A673 (cell line): ENCODE measurements around the gene LDLRAD3. TPM values are rescaled to one million over a fixed set of nuclear protein-coding genes. Genes with fewer than 3 reads are reported as not detected.

ENCODE experiments used
- BruUV-seq: library from RNA; stranded (reverse); fragments of 400-500 nt; replicated peaks from 2 replicates; lab custom pipeline; 2021; lab: Mats Ljungman, UMichigan
- CTCF ChIA-PET: fragments of 300-600 bp; sonication (Branson Sonifier 250); formaldehyde crosslinking; loops from one replicate; lab custom pipeline; 2022; ENCODE audit warnings: antibody characterized with exemption; lab: Charles Lee
- POLR2A ChIA-PET: fragments of 300-600 bp; sonication (Branson Sonifier 250); formaldehyde crosslinking; loops from one replicate; lab custom pipeline; 2022; ENCODE audit warnings: antibody characterized with exemption; ENCODE audit not compliant: low non-redundant PET; lab: Charles Lee
- DNase-seq: peaks from one replicate; pipeline ENCODE4 v3.0.0-alpha.2; 2015; ENCODE audit warnings: low spot score
- H3K27ac ChIP-seq: fragments of 200-600 bp; sonication (generic); 2 replicates; pipeline ENCODE4 v1.5.1; 2016; ENCODE audit warnings: mixed run types, low read depth, mild to moderate bottlenecking, mixed read lengths, antibody characterized with exemption, low read length; ENCODE audit not compliant: poor library complexity, severe bottlenecking
- H3K27me3 ChIP-seq: fragments of 200-600 bp; sonication (generic); replicated peaks from 2 replicates; pipeline ENCODE4 v1.6.1; 2017; ENCODE audit warnings: mixed run types, low read depth, mild to moderate bottlenecking, mixed read lengths, antibody characterized with exemption, low read length; ENCODE audit not compliant: insufficient read depth, poor library complexity
- H3K36me3 ChIP-seq: fragments of 200-600 bp; sonication (generic); 2 replicates; pipeline ENCODE4 v1.6.1; 2016; ENCODE audit warnings: mixed run types, mild to moderate bottlenecking, mixed read lengths, antibody characterized with exemption, low read length; ENCODE audit not compliant: insufficient read depth, poor library complexity, severe bottlenecking
- H3K4me1 ChIP-seq: fragments of 200-600 bp; sonication (generic); 2 replicates; pipeline ENCODE4 v1.6.1; 2017; ENCODE audit warnings: mixed run types, mild to moderate bottlenecking, mixed read lengths, antibody characterized with exemption, low read length; ENCODE audit not compliant: insufficient read depth, poor library complexity, severe bottlenecking
- H3K4me3 ChIP-seq: fragments of 200-600 bp; sonication (generic); 2 replicates; pipeline ENCODE4 v1.5.1; 2016; ENCODE audit warnings: low read depth, mixed run types, mild to moderate bottlenecking, mixed read lengths, low read length; ENCODE audit not compliant: poor library complexity, severe bottlenecking
- H3K9me3 ChIP-seq: fragments of 200-600 bp; sonication (generic); 2 replicates; pipeline ENCODE4 v1.6.1; 2016; ENCODE audit warnings: mixed run types, low read depth, mild to moderate bottlenecking, mixed read lengths, antibody characterized with exemption, low read length; ENCODE audit not compliant: poor library complexity, severe bottlenecking
- EZH2 ChIP-seq: fragments of 200-600 bp; sonication (generic); IDR thresholded peaks from 2 replicates; pipeline ENCODE4 v1.6.1; 2017; ENCODE audit warnings: borderline replicate concordance, low read depth, mild to moderate bottlenecking, mixed read lengths, antibody characterized with exemption, low read length; ENCODE audit not compliant: poor library complexity, severe bottlenecking
- intact Hi-C: fragments of 100-400 bp; cut with micrococcal nuclease; formaldehyde crosslinking; loops from one replicate; pipeline ENCODE4 v1.10.0; 2022; ENCODE audit not compliant: unreplicated experiment
- total RNA-seq: library from RNA; stranded (reverse); gene quantifications from 2 replicates; pipeline ENCODE4 v1.2.3, GENCODE V29; 2021
- TF ChIP-seq, protein P1 (sequence below): fragments of 300-800, 200-600 bp; sonication (generic); conservative IDR thresholded peaks from 2 replicates; pipeline ENCODE4 v1.5.1; 2017; ENCODE audit warnings: low read depth, mild to moderate bottlenecking, antibody characterized with exemption, low read length, moderate library complexity, mixed read lengths

Gene LDLRAD3
- total RNA-seq, 1 experiment from 2014 or later: 13.1 TPM

DNA sequence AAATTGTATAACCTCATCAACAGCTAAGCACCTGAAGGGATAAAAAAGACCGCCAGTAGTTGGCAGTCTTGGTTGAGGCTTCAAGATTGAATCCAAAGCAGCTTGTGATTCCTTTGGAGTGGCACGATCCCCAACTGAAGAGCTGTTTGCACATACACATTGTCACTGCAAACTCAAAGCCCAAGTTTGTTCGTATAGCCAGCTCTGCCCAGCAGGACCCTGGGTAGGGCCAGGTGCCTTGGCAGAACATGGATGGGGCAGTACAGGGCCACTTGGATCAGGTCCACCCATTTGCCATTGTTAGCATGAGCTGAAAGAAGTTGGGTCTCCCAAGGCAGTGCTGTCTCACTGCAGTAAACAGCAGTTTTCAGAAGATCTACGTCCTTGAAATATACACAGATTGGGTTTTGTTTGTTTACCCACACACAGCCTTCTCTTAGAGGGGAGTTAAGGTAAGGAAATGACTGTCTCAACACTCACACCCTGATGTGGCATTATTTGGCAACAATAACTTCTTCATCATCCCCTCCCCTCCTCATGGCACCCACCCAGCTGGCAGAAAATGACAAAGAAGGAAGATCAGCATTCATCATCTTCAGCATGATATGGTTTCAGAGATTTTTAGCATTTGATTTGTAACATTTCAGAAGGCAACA is 212.4 kb downstream of the LDLRAD3 start:
- ChIA-PET POLR2A (no interaction called here), CTCF (interaction anchor here (1.5 kb wide), 1 partner anchor 334 kb away, joined by 4 read pairs; no protein-coding TSS in a partner anchor)
- Histone ChIP-seq H3K9me3 (no peaks in the 10 kb centered on the region), H3K4me1 (peaks cover 15% of the 10 kb centered on the region), H3K27ac (no peak overlapping the region), H3K36me3 (no peaks in the 10 kb centered on the region), H3K27me3 (no peaks in the 10 kb centered on the region), H3K4me3 (no peak overlapping the region)
- TF ChIP-seq EZH2: no peak
- TF ChIP-seq, protein P1, sequence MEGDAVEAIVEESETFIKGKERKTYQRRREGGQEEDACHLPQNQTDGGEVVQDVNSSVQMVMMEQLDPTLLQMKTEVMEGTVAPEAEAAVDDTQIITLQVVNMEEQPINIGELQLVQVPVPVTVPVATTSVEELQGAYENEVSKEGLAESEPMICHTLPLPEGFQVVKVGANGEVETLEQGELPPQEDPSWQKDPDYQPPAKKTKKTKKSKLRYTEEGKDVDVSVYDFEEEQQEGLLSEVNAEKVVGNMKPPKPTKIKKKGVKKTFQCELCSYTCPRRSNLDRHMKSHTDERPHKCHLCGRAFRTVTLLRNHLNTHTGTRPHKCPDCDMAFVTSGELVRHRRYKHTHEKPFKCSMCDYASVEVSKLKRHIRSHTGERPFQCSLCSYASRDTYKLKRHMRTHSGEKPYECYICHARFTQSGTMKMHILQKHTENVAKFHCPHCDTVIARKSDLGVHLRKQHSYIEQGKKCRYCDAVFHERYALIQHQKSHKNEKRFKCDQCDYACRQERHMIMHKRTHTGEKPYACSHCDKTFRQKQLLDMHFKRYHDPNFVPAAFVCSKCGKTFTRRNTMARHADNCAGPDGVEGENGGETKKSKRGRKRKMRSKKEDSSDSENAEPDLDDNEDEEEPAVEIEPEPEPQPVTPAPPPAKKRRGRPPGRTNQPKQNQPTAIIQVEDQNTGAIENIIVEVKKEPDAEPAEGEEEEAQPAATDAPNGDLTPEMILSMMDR: peak; percentile 47
- peak; percentile 38 for DNase-seq
- intact Hi-C loops: no loop called here
- no TSS peak for BruUV-seq

DNA sequence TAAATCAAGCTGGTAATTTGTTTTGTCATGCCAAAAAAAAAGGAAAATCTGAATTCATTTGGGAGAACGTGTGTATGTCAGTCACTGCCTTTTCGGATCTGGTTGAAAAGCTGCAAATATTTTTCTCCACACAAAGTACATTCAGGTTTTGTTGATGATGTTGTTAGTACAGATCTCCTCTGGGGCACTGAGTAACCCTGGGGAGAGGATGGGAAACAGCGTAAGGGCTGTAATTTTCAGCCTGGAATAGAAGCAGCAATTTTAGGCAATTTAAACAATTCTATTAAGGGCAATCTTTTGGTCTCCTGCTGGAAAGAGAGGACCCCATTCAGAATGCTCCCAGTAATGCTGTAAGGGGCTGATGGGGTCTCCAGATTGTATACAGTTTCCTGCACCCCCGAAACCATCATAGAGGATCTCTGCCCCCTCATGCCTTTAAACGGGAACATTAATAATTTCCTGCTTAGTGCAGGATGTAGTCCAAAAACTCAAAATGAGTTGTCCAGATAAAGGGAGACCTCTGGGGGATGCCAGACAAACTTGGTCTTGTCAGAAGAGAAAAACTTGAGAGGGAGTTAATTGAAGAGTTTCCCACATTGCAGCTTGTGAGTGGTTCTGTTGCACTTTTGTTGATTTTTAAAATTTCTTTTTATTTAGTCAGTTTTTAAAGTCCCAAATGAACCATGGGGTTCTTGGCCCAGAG is 213.1 kb downstream of the LDLRAD3 start:
- Histone ChIP-seq H3K4me3 (no peak overlapping the region), H3K4me1 (peaks cover 19% of the 10 kb centered on the region), H3K9me3 (no peaks in the 10 kb centered on the region), H3K27ac (no peak overlapping the region), H3K27me3 (no peaks in the 10 kb centered on the region), H3K36me3 (no peaks in the 10 kb centered on the region)
- intact Hi-C loops: no loop called here
- TF ChIP-seq EZH2: no peak
- TF ChIP-seq, protein P1: no peak
- no peak for DNase-seq
- CTCF ChIA-PET: no interaction called here
- BruUV-seq: no TSS peak
- POLR2A ChIA-PET: no interaction called here

GRCh38 chr11:36160091-36160490 is 216.2 kb downstream of the LDLRAD3 start:
- ChIA-PET POLR2A (no interaction called here), CTCF (no interaction called here)
- H3K36me3 ChIP-seq: no peaks in the 10 kb centered on the region
- TF ChIP-seq, protein P1: no peak
- TF ChIP-seq EZH2: no peak
- no peak overlapping the region for H3K4me3 ChIP-seq
- intact Hi-C loops: no loop called here
- H3K4me1 ChIP-seq: peaks cover 45% of the 10 kb centered on the region
- no peak overlapping the region for H3K27ac ChIP-seq
- DNase-seq: no peak
- no peaks in the 10 kb centered on the region for H3K27me3 ChIP-seq
- no TSS peak for BruUV-seq
- no peaks in the 10 kb centered on the region for H3K9me3 ChIP-seq
